Liver (tissue), 9 donors: ENCODE measurements around the gene PSMD11. TPM values are rescaled to one million over a fixed set of nuclear protein-coding genes. Genes with fewer than 3 reads are reported as not detected.

Source experiments
- DNase-seq: peaks from one replicate; pipeline ENCODE4 v3.0.0-alpha.2; 2017; ENCODE audit warnings: low spot score
- H3K27ac ChIP-seq, 2 donors: one replicate each; pipeline ENCODE4 v1.7.0; 2013; ENCODE audit warnings: inconsistent platforms in 2 of 2, low read length in 2 of 2, control low read depth in 1 of 2, low read depth in 1 of 2, mild to moderate bottlenecking in 1 of 2
- H3K27me3 ChIP-seq, 4 donors: one replicate each; pipeline versions ENCODE4 v1.6.1 to v1.7.0; 2013; ENCODE audit warnings: low read length in 3 of 4, inconsistent platforms in 1 of 4, mild to moderate bottlenecking in 1 of 4, moderate library complexity in 1 of 4; ENCODE audit not compliant: control insufficient read depth in 4 of 4, insufficient read depth in 4 of 4
- H3K36me3 ChIP-seq, 4 donors: one replicate each; pipeline versions ENCODE4 v1.6.1 to v1.7.0; 2013; ENCODE audit warnings: low read length in 3 of 4, mild to moderate bottlenecking in 3 of 4, low read depth in 1 of 4, moderate library complexity in 1 of 4; ENCODE audit not compliant: control insufficient read depth in 4 of 4, insufficient read depth in 3 of 4
- H3K4me1 ChIP-seq, 4 donors: one replicate each; pipeline versions ENCODE4 v1.6.1 to v1.7.0; 2013; ENCODE audit warnings: low read length in 3 of 4, mild to moderate bottlenecking in 3 of 4, moderate library complexity in 1 of 4; ENCODE audit not compliant: control insufficient read depth in 4 of 4, insufficient read depth in 4 of 4
- H3K4me3 ChIP-seq, 3 donors: one replicate each; pipeline versions ENCODE4 v1.6.1 to v1.7.0; 2013; ENCODE audit warnings: low read length in 3 of 3, control low read depth in 1 of 3, low read depth in 1 of 3, mild to moderate bottlenecking in 1 of 3
- H3K9ac ChIP-seq, 2 donors: one replicate each; pipeline ENCODE4 v1.7.0; 2013; ENCODE audit warnings: low read length in 2 of 2, mild to moderate bottlenecking in 2 of 2, moderate library complexity in 2 of 2, control low read depth in 1 of 2, low read depth in 1 of 2
- H3K9me3 ChIP-seq, 4 donors: one replicate each; pipeline versions ENCODE4 v1.6.1 to v1.7.0; 2013; ENCODE audit warnings: low read length in 3 of 4; ENCODE audit not compliant: control insufficient read depth in 4 of 4
- EGR1 ChIP-seq, 2 donors: IDR thresholded peaks; 2 replicates each; pipeline ENCODE4 v1.6.1; 2016 to 2018; ENCODE audit warnings: antibody characterized with exemption in 2 of 2, low read depth in 2 of 2
- FOXA1 ChIP-seq: IDR thresholded peaks from 2 replicates; pipeline ENCODE4 v1.6.1; 2016; ENCODE audit warnings: antibody characterized with exemption
- FOXA2 ChIP-seq: IDR thresholded peaks from 2 replicates; pipeline ENCODE4 v1.6.1; 2016; ENCODE audit warnings: antibody characterized with exemption
- GABPA ChIP-seq, 2 donors: IDR thresholded peaks in 1 of 2; conservative IDR thresholded peaks in 1 of 2; 2 replicates each; pipeline ENCODE4 v1.6.1; 2016; ENCODE audit warnings: antibody characterized with exemption in 2 of 2, mild to moderate bottlenecking in 1 of 2, moderate library complexity in 1 of 2
- HNF4A ChIP-seq, 2 donors: conservative IDR thresholded peaks; 2 replicates each; pipeline ENCODE4 v1.6.1; 2016; ENCODE audit warnings: antibody characterized with exemption in 2 of 2, mild to moderate bottlenecking in 2 of 2
- NR2F2 ChIP-seq: IDR thresholded peaks from 2 replicates; pipeline ENCODE4 v1.6.1; 2016; ENCODE audit warnings: antibody characterized with exemption
- RAD21 ChIP-seq, 2 donors: IDR thresholded peaks; 2 replicates each; pipeline ENCODE4 v1.6.1; 2016; ENCODE audit warnings: antibody characterized with exemption in 2 of 2, mild to moderate bottlenecking in 2 of 2
- RXRA ChIP-seq, 2 donors: IDR thresholded peaks; 2 replicates each; pipeline ENCODE4 v1.6.1; 2017 to 2018; ENCODE audit warnings: antibody characterized with exemption in 2 of 2, mild to moderate bottlenecking in 1 of 2
- SP1 ChIP-seq: IDR thresholded peaks from 2 replicates; pipeline ENCODE4 v1.6.1; 2018; ENCODE audit warnings: antibody characterized with exemption, mild to moderate bottlenecking
- TAF1 ChIP-seq: conservative IDR thresholded peaks from 2 replicates; pipeline ENCODE4 v1.6.1; 2016; ENCODE audit warnings: antibody characterized with exemption, mild to moderate bottlenecking
- YY1 ChIP-seq: IDR thresholded peaks from 2 replicates; pipeline ENCODE4 v1.6.1; 2016; ENCODE audit warnings: antibody characterized with exemption, mild to moderate bottlenecking
- WGBS: extraction: QIAGEN DNeasy Blood & Tissue Kit; methylation state at CpG from one replicate; pipeline ENCODE4 v1.1.7; 2013; 5-methylcytosine and 5-hydroxymethylcytosine counted together
- polyA plus RNA-seq, 2 donors: library from polyadenylated mRNA; stranded (reverse) in 1 of 2; unstranded in 1 of 2; fragments of 200-250 nt in 1 of 2; fragments of >200 nt in 1 of 2; fragmentation: Nextera tagmentation in 1 of 2; extraction: Ambion mirVana in 1 of 2; gene quantifications; one replicate each; pipeline versions ENCODE4 v1.2.1 to v1.2.3, GENCODE V29; 2013 to 2015
- total RNA-seq, 2 donors: library from RNA; depleted of rRNA; stranded (reverse); fragments of >200 nt; gene quantifications; one replicate each; pipeline ENCODE4 v1.2.3, GENCODE V29; 2014
- TF ChIP-seq, protein P1 (sequence below): IDR thresholded peaks from 2 replicates; pipeline ENCODE4 v1.6.1; 2016; ENCODE audit warnings: antibody characterized with exemption
- TF ChIP-seq, protein P2 (sequence below): IDR thresholded peaks from 2 replicates; pipeline ENCODE4 v1.6.1; 2016; ENCODE audit warnings: antibody characterized with exemption
- TF ChIP-seq, protein P3 (sequence below): IDR thresholded peaks from 2 replicates; pipeline ENCODE4 v1.6.1; 2016; ENCODE audit warnings: antibody characterized with exemption, mild to moderate bottlenecking
- TF ChIP-seq, protein P4 (sequence below): fragments of 150-350 bp; IDR thresholded peaks from 2 replicates; pipeline ENCODE4 v1.5.1; 2017; ENCODE audit warnings: improper control_type of control experiment, low read depth, low read length; ENCODE audit not compliant: missing input control
- TF ChIP-seq, protein P5 (sequence below): IDR thresholded peaks from 2 replicates; pipeline ENCODE4 v1.6.1; 2016; ENCODE audit warnings: antibody characterized with exemption
- donor health status: healthy.
- donor health status: healthy.
- donor health status: healthy.
- donor health status: healthy.
- donor health status: healthy.

PSMD11 gene
- total and polyA plus RNA-seq, 4 donors, result 42.1 to 97.4 (median 68.2) TPM

DNA sequence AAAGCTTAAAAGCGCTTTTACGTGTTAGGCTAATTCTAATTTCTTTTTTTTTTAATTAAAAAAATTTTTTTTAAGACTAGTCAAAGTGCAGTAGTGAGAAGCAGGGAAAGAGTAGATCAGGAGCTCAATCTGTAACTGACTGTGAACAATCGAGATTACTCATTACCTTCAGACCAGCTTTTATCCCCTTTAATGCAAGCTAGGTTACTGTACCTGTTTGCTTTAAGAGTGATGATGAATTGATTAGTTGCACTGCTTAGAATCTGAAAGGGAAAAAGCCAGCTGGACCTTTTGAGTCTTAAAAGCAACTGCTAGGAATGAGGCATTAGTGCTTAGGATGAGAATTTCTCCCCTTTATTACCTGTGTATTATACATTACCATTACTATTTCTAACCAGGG is 19.0 kb downstream of the PSMD11 start:
- Histone ChIP-seq H3K4me3 (no peak overlapping the region), H3K27me3 (no peaks in the 10 kb centered on the region), H3K9me3 (no peaks in the 10 kb centered on the region), H3K27ac (no peak overlapping the region), H3K4me1 (no peaks in the 10 kb centered on the region), H3K9ac (no peak overlapping the region), H3K36me3 (peaks cover 18 to 54% (median 37%) of the 10 kb centered on the region in 4 donors)
- no peak for DNase-seq
- TF ChIP-seq, protein P1, sequence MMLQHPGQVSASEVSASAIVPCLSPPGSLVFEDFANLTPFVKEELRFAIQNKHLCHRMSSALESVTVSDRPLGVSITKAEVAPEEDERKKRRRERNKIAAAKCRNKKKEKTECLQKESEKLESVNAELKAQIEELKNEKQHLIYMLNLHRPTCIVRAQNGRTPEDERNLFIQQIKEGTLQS, result no peak
- TF ChIP-seq EGR1 (IDR thresholded peaks at IDR 0.05; ENCODE audit: low read depth in 2 of 2), result no peak
- TF ChIP-seq TAF1, result no peak
- no peak for TF ChIP-seq HNF4A (conservative IDR thresholded peaks at IDR 0.05)
- no peak for TF ChIP-seq RXRA (IDR thresholded peaks at IDR 0.05)
- TF ChIP-seq NR2F2, result no peak
- TF ChIP-seq, protein P2, sequence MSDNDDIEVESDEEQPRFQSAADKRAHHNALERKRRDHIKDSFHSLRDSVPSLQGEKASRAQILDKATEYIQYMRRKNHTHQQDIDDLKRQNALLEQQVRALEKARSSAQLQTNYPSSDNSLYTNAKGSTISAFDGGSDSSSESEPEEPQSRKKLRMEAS, result no peak
- TF ChIP-seq, protein P3, sequence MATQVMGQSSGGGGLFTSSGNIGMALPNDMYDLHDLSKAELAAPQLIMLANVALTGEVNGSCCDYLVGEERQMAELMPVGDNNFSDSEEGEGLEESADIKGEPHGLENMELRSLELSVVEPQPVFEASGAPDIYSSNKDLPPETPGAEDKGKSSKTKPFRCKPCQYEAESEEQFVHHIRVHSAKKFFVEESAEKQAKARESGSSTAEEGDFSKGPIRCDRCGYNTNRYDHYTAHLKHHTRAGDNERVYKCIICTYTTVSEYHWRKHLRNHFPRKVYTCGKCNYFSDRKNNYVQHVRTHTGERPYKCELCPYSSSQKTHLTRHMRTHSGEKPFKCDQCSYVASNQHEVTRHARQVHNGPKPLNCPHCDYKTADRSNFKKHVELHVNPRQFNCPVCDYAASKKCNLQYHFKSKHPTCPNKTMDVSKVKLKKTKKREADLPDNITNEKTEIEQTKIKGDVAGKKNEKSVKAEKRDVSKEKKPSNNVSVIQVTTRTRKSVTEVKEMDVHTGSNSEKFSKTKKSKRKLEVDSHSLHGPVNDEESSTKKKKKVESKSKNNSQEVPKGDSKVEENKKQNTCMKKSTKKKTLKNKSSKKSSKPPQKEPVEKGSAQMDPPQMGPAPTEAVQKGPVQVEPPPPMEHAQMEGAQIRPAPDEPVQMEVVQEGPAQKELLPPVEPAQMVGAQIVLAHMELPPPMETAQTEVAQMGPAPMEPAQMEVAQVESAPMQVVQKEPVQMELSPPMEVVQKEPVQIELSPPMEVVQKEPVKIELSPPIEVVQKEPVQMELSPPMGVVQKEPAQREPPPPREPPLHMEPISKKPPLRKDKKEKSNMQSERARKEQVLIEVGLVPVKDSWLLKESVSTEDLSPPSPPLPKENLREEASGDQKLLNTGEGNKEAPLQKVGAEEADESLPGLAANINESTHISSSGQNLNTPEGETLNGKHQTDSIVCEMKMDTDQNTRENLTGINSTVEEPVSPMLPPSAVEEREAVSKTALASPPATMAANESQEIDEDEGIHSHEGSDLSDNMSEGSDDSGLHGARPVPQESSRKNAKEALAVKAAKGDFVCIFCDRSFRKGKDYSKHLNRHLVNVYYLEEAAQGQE, result no peak
- TF ChIP-seq, protein P4, sequence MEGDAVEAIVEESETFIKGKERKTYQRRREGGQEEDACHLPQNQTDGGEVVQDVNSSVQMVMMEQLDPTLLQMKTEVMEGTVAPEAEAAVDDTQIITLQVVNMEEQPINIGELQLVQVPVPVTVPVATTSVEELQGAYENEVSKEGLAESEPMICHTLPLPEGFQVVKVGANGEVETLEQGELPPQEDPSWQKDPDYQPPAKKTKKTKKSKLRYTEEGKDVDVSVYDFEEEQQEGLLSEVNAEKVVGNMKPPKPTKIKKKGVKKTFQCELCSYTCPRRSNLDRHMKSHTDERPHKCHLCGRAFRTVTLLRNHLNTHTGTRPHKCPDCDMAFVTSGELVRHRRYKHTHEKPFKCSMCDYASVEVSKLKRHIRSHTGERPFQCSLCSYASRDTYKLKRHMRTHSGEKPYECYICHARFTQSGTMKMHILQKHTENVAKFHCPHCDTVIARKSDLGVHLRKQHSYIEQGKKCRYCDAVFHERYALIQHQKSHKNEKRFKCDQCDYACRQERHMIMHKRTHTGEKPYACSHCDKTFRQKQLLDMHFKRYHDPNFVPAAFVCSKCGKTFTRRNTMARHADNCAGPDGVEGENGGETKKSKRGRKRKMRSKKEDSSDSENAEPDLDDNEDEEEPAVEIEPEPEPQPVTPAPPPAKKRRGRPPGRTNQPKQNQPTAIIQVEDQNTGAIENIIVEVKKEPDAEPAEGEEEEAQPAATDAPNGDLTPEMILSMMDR, result no peak
- no peak for TF ChIP-seq GABPA (IDR thresholded peaks at IDR 0.05 in 1 of 2, conservative IDR thresholded peaks at IDR 0.05 in 1 of 2)
- TF ChIP-seq, protein P5, sequence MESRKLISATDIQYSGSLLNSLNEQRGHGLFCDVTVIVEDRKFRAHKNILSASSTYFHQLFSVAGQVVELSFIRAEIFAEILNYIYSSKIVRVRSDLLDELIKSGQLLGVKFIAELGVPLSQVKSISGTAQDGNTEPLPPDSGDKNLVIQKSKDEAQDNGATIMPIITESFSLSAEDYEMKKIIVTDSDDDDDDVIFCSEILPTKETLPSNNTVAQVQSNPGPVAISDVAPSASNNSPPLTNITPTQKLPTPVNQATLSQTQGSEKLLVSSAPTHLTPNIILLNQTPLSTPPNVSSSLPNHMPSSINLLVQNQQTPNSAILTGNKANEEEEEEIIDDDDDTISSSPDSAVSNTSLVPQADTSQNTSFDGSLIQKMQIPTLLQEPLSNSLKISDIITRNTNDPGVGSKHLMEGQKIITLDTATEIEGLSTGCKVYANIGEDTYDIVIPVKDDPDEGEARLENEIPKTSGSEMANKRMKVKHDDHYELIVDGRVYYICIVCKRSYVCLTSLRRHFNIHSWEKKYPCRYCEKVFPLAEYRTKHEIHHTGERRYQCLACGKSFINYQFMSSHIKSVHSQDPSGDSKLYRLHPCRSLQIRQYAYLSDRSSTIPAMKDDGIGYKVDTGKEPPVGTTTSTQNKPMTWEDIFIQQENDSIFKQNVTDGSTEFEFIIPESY, result no peak
- TF ChIP-seq RAD21 (IDR thresholded peaks at IDR 0.05), result no peak
- WGBS, result 95% methylated on average over 3 of the region's 3 CpGs

DNA sequence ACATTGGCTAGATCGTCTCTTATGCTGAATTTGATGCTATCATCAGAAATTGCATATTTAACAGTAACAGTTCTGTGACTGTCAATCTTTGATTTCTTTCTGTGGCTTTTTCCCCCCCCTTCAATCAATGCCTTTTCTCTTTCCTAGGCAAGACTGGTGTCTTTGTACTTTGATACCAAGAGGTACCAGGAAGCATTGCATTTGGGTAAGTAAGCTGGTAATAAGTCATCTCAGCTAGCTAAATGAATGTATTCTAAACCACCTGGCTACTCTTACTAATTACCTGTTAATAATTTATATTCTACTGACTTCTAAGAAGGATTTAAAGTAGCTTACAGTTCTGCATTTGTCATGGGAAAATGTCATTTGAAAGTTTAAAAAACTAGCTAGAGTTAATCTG is 20.1 kb downstream of the PSMD11 start:
- no peaks in the 10 kb centered on the region for H3K4me1 ChIP-seq
- no peak for TF ChIP-seq YY1
- TF ChIP-seq SP1, result no peak
- TF ChIP-seq, protein P1, result no peak
- no peak for TF ChIP-seq RAD21 (IDR thresholded peaks at IDR 0.05)
- no peak for TF ChIP-seq FOXA2
- no peak for TF ChIP-seq FOXA1
- TF ChIP-seq HNF4A (conservative IDR thresholded peaks at IDR 0.05), result no peak
- WGBS, result 87% methylated on average over 1 of the region's 1 CpG
- H3K36me3 ChIP-seq, result peaks cover 20 to 53% (median 40%) of the 10 kb centered on the region in 4 donors
- no peaks in the 10 kb centered on the region for H3K9me3 ChIP-seq
- DNase-seq, result no peak
- no peak overlapping the region for H3K4me3 ChIP-seq
- no peak overlapping the region for H3K27ac ChIP-seq
- no peaks in the 10 kb centered on the region for H3K27me3 ChIP-seq
- no peak overlapping the region for H3K9ac ChIP-seq
